ENCODE results near the gene CRY2.

The CRY2 gene

GRCh38 chr11:45909594-45910475 is 62.6 kb downstream of the CRY2 start:
- Histone ChIP-seq H3K36me3 (ENCODE audit: control insufficient read depth, low read length) (peaks cover 32% of the 10 kb centered on the region), H3K4me3 (ENCODE audit: low read length) (no peak overlapping the region), H3K4me1 (ENCODE audit: control insufficient read depth, low read length) (peaks cover 7% of the 10 kb centered on the region), H3F3A (ENCODE audit: control insufficient read depth, insufficient read depth) (no peaks in the 10 kb centered on the region), H3K27ac (ENCODE audit: low read depth, low read length) (no peak overlapping the region), H4K20me1 (ENCODE audit: control insufficient read depth, insufficient read depth, low read depth, low read length) (no peaks in the 10 kb centered on the region; the same call in 1 of the 2 replicates), H3K9me2 (replicated peaks; ENCODE audit: control insufficient read depth, low read length) (no peaks in the 10 kb centered on the region), H3K9me3 (ENCODE audit: control insufficient read depth, insufficient read depth, low read length) (no peaks in the 10 kb centered on the region), H3K4me2 (ENCODE audit: low read length) (no peak overlapping the region), H3K27me3 (ENCODE audit: control insufficient read depth, low read length) (no peaks in the 10 kb centered on the region), H3K79me2 (ENCODE audit: control insufficient read depth, low read length) (no peaks in the 10 kb centered on the region)
- no peak for TF ChIP-seq EZH2phosphoT487 (IDR thresholded peaks at IDR 0.05; ENCODE audit: borderline replicate concordance, low read length)
- no peak for TF ChIP-seq CTCF (IDR thresholded peaks at IDR 0.05; ENCODE audit: low read depth, low read length, poor library complexity, severe bottlenecking)

GRCh38 chr11:45910623-45911022 is 63.3 kb downstream of the CRY2 start:
- Histone ChIP-seq H3F3A (ENCODE audit: control insufficient read depth, insufficient read depth) (no peaks in the 10 kb centered on the region), H3K4me3 (ENCODE audit: low read length) (no peak overlapping the region), H3K27ac (ENCODE audit: low read depth, low read length) (no peak overlapping the region), H3K4me1 (ENCODE audit: control insufficient read depth, low read length) (peaks cover 7% of the 10 kb centered on the region), H4K20me1 (ENCODE audit: control insufficient read depth, insufficient read depth, low read depth, low read length) (no peaks in the 10 kb centered on the region; the same call in none of the 2 replicates), H3K9me2 (replicated peaks; ENCODE audit: control insufficient read depth, low read length) (no peaks in the 10 kb centered on the region), H3K79me2 (ENCODE audit: control insufficient read depth, low read length) (peaks cover 4% of the 10 kb centered on the region), H3K4me2 (ENCODE audit: low read length) (no peak overlapping the region), H3K36me3 (ENCODE audit: control insufficient read depth, low read length) (peaks cover 40% of the 10 kb centered on the region), H3K9me3 (ENCODE audit: control insufficient read depth, insufficient read depth, low read length) (no peaks in the 10 kb centered on the region), H3K27me3 (ENCODE audit: control insufficient read depth, low read length) (no peaks in the 10 kb centered on the region)
- TF ChIP-seq EZH2phosphoT487 (IDR thresholded peaks at IDR 0.05; ENCODE audit: borderline replicate concordance, low read length) (no peak), CTCF (IDR thresholded peaks at IDR 0.05; ENCODE audit: low read depth, low read length, poor library complexity, severe bottlenecking) (no peak)

GRCh38 chr11:45913514-45913913 is 66.2 kb downstream of the CRY2 start:
- H3K27ac ChIP-seq (ENCODE audit: low read depth, low read length) = no peak overlapping the region
- H3K27me3 ChIP-seq (ENCODE audit: control insufficient read depth, low read length) = no peaks in the 10 kb centered on the region
- peaks cover 24% of the 10 kb centered on the region for H3K79me2 ChIP-seq (ENCODE audit: control insufficient read depth, low read length)
- no peaks in the 10 kb centered on the region for H3K9me3 ChIP-seq (ENCODE audit: control insufficient read depth, insufficient read depth, low read length)
- H3K9me2 ChIP-seq (replicated peaks; ENCODE audit: control insufficient read depth, low read length) = no peaks in the 10 kb centered on the region
- H3K4me1 ChIP-seq (ENCODE audit: control insufficient read depth, low read length) = peaks cover 16% of the 10 kb centered on the region
- H3K4me3 ChIP-seq (ENCODE audit: low read length) = no peak overlapping the region
- H4K20me1 ChIP-seq (ENCODE audit: control insufficient read depth, insufficient read depth, low read depth, low read length) = peaks cover 13% of the 10 kb centered on the region
- TF ChIP-seq EZH2phosphoT487 (IDR thresholded peaks at IDR 0.05; ENCODE audit: borderline replicate concordance, low read length) (no peak), CTCF (IDR thresholded peaks at IDR 0.05; ENCODE audit: low read depth, low read length, poor library complexity, severe bottlenecking) (no peak)
- H3K4me2 ChIP-seq (ENCODE audit: low read length) = no peak overlapping the region
- peaks cover 3% of the 10 kb centered on the region; the same call in 1 of the 2 replicates for H3F3A ChIP-seq (ENCODE audit: control insufficient read depth, insufficient read depth)
- H3K36me3 ChIP-seq (ENCODE audit: control insufficient read depth, low read length) = peaks cover 56% of the 10 kb centered on the region
